ENCODE measurements around the gene TOP3B. TPM values are rescaled to one million over a fixed set of nuclear protein-coding genes. Genes with fewer than 3 reads are reported as not detected.

TOP3B gene
- total RNA-seq, 3 donors from 2014 or later: 30.4 to 40.0 (median 38.3) TPM

GRCh38 chr22:21998595-21999247, 16.1 kb upstream of the TOP3B start:
- H3K36me3 ChIP-seq (ENCODE audit: low read depth): no peaks in the 10 kb centered on the region
- no peak for ATAC-seq
- no peak for TF ChIP-seq CTCF (IDR thresholded peaks at IDR 0.05)
- no peak overlapping the region for H3K4me3 ChIP-seq
- intact Hi-C loops (cut with DNase I, micrococcal nuclease): no loop called here
- DNase-seq: no peak
- H3K9me3 ChIP-seq: no peaks in the 10 kb centered on the region
- no peaks in the 10 kb centered on the region for H3K4me1 ChIP-seq (ENCODE audit: low read depth)

- intact Hi-C loops (cut with DNase I, micrococcal nuclease): no loop called here
- H3K9me3 ChIP-seq: no peaks in the 10 kb centered on the region
- no peak for ATAC-seq
- TF ChIP-seq CTCF (IDR thresholded peaks at IDR 0.05): no peak
- no peaks in the 10 kb centered on the region for H3K4me1 ChIP-seq (ENCODE audit: low read depth)
- DNase-seq: no peak
- H3K36me3 ChIP-seq (ENCODE audit: low read depth): no peaks in the 10 kb centered on the region
- H3K4me3 ChIP-seq: no peak overlapping the region
Measured at GRCh38 chr22:21996175-21996720, 13.7 kb upstream of the TOP3B start.

DNA sequence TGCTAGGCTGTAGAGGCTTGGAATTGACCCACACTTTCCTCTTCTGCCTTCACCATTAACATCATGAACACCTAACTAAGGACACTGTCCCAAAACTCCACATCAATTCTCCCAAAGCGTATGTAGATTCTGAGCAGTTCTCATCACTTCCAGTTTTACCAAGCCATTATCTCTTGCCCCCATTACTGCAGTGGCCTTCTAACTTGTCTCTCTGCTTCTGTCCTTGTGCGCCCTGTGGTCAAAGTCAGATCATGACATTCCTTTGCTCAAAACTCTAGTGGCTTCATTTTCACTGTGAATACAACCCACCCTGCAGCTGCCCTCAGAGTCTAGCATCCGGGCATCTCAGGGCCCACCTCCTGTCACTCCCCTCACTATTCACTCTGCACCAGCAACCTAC, 13.1 kb upstream of the TOP3B start:
- H3K4me3 ChIP-seq: no peak overlapping the region
- H3K9me3 ChIP-seq: no peaks in the 10 kb centered on the region
- H3K4me1 ChIP-seq (ENCODE audit: low read depth): no peaks in the 10 kb centered on the region
- ATAC-seq (no peak), DNase-seq (no peak)
- intact Hi-C loops (cut with DNase I, micrococcal nuclease): no loop called here
- TF ChIP-seq CTCF (IDR thresholded peaks at IDR 0.05): no peak
- no peaks in the 10 kb centered on the region for H3K36me3 ChIP-seq (ENCODE audit: low read depth)

- H3K4me3 ChIP-seq: no peak overlapping the region
- TF ChIP-seq CTCF (IDR thresholded peaks at IDR 0.05): no peak
- no peaks in the 10 kb centered on the region for H3K36me3 ChIP-seq (ENCODE audit: low read depth)
- H3K9me3 ChIP-seq: no peaks in the 10 kb centered on the region
- intact Hi-C loops (cut with DNase I, micrococcal nuclease): no loop called here
- no peaks in the 10 kb centered on the region for H3K4me1 ChIP-seq (ENCODE audit: low read depth)
- ATAC-seq (no peak), DNase-seq (no peak)
Measured at GRCh38 chr22:21994881-21995444, 12.4 kb upstream of the TOP3B start.

GRCh38 chr22:21992593-21993237, 10.1 kb upstream of the TOP3B start:
- H3K4me3 ChIP-seq: no peak overlapping the region
- intact Hi-C loops (cut with DNase I, micrococcal nuclease): no loop called here
- no peaks in the 10 kb centered on the region for H3K9me3 ChIP-seq
- TF ChIP-seq CTCF (IDR thresholded peaks at IDR 0.05): no peak
- no peak for DNase-seq
- no peaks in the 10 kb centered on the region for H3K4me1 ChIP-seq (ENCODE audit: low read depth)
- no peak for ATAC-seq
- no peaks in the 10 kb centered on the region for H3K36me3 ChIP-seq (ENCODE audit: low read depth)
